Adrenal gland (tissue), 5 donors: ENCODE data around the gene HYAL4.
"Not testable (repeated sequence)": the region's sequence is repeated elsewhere in the genome, so short reads cannot be mapped to it uniquely, and the experiment has no call there.

Experiments used
- CTCF ChIP-seq, 6 experiments: fragments of 450-650 bp in 4 of 6; fragments of 200-600 bp in 2 of 6; sonication (generic) in 1 of 6; IDR thresholded peaks; 1 replicate in 5 of 6; 2 replicates in 1 of 6; pipeline versions ENCODE4 v1.5.1 to v1.8.0; 2016 to 2021; ENCODE audit warnings: antibody characterized with exemption in 6 of 6, mild to moderate bottlenecking in 2 of 6, moderate library complexity in 1 of 6
- POLR2A ChIP-seq, 2 donors: fragments of 450-650 bp; IDR thresholded peaks; one replicate each; pipeline ENCODE4 v1.6.1; 2017; ENCODE audit warnings: antibody characterized with exemption in 2 of 2, mild to moderate bottlenecking in 2 of 2, moderate library complexity in 1 of 2
- donor health status: DM: no; HTN: no; CAD: no.

DNA sequence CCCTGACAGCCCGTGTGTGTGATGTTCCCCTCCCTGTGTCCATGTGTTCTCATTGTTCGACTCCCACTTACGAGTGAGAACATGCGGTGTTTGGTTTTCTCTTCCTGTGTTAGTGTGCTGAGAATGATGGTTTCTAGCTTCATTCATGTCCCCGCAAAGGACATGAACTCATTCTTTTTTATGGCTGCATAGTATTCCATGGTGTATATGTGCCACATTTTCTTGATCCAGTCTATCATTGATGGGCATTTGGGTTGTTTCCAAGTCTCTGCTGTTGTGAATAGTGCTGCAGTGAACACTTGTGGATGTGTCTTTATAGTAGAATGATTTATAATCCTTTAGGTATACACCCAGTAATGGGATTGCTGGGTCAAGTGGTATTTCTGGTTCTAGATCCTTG, 6.4 kb downstream of the HYAL4 start:
- not testable (repeated sequence) for TF ChIP-seq CTCF, POLR2A (IDR thresholded peaks at IDR 0.05)
